ENCODE results near the gene GRK5.

DNA sequence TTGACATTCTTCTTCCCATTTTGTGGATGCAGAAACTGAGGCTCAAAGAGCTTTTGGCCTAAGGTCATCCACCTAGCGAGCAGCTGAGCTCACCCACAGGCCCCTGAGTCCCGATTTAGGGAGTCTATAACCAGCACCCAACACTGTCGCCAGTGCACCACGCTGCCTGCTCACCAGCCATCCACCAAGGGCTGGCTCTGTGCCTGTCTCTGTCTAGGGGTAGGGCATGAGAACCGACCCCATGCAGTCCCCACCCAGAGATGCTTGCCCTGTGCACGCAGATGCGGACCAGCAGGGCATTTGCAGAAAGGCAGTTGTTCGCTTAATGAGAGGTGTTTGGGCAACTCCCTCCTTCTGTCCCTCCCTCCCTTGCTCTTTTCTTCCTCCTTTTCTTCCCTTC is 97.2 kb downstream of the GRK5 start:
- TF ChIP-seq CTCF (conservative IDR thresholded peaks at IDR 0.05) (no peak), EZH2 (IDR thresholded peaks at IDR 0.05; ENCODE audit: low read depth) (no peak)

Measured in PC-9 (cell line).